Right forelimb (tissue), 1 donor: ENCODE results near the gene ZNF428.

ENCODE experiments used
- DNase-seq: peaks from one replicate; pipeline ENCODE4 v3.0.0-alpha.2; 2018

The ZNF428 gene

DNA sequence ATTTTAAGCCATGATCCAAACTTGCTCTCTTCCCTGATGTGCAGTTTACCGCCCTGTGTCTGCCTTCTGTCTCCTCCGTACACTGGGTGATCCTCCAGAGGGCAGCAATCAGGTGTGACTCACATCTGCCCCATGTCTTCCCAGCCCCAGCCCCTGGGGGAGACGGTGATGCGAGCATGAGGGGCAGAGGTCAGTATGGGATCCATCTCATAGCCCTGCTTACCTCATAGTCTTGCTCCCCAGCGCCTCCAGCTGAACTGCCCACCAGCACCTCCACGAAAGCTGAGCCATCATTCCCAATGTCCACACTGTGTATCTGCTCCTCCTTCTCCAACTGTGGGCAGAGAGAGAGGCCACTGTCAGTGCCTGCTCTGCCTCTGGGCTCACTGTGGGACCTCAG is 58.7 kb downstream of the ZNF428 start:
- DNase-seq, result no peak
